ENCODE measurements around the gene TMTC1. TPM values are rescaled to one million over a fixed set of nuclear protein-coding genes. Genes with fewer than 3 reads are reported as not detected.

Gene TMTC1
- total and polyA plus RNA-seq, 2 of the 8 experiments (the other 6 are each of a cell fraction or from before 2014, with no cell fraction given): 15.4 to 20.8 TPM

- TF ChIP-seq CHD7 (IDR thresholded peaks at IDR 0.05; ENCODE audit: insufficient replicate concordance, low read length) (no peak), GABPA (IDR thresholded peaks at IDR 0.05; ENCODE audit: borderline replicate concordance, insufficient read depth, low read length) (no peak), HDAC6 (IDR thresholded peaks at IDR 0.05; ENCODE audit: low read depth, low read length) (no peak), RAD21 (IDR thresholded peaks at IDR 0.05 in 1 of 2, conservative IDR thresholded peaks at IDR 0.05 in 1 of 2; ENCODE audit: low read depth in 2 of 2, low read length in 2 of 2) (no peak), KDM4A (IDR thresholded peaks at IDR 0.05; ENCODE audit: low read depth, low read length, severe bottlenecking) (no peak), EGR1 (IDR thresholded peaks at IDR 0.05; ENCODE audit: borderline replicate concordance, low read depth, low read length) (no peak), SAP30 (IDR thresholded peaks at IDR 0.05; ENCODE audit: insufficient read depth, insufficient replicate concordance, low read length) (no peak), JUND (IDR thresholded peaks at IDR 0.05; ENCODE audit: low read length) (no peak), BRCA1 (IDR thresholded peaks at IDR 0.05; ENCODE audit: low read depth, low read length) (no peak), CREB1 (IDR thresholded peaks at IDR 0.05) (no peak)
Measured at GRCh38 chr12:29665107-29665506, 118.6 kb downstream of the TMTC1 start (continued).
